Neuronal stem cell (in vitro differentiated cells): ENCODE measurements around the gene ELMO1.
"Not testable (repeated sequence)": the region's sequence is repeated elsewhere in the genome, so short reads cannot be mapped to it uniquely, and the experiment has no call there.

ENCODE experiments used
- DNase-seq: peaks from one replicate; pipeline ENCODE4 v3.0.0-alpha.2; 2013; ENCODE audit warnings: low spot score
- H2AFZ ChIP-seq: one replicate; pipeline ENCODE4 v1.6.1; 2013; ENCODE audit warnings: mild to moderate bottlenecking, low read length, inconsistent platforms
- H2AK5ac ChIP-seq: 2 replicates; pipeline ENCODE4 v1.6.1; 2013; ENCODE audit warnings: low read depth, mild to moderate bottlenecking, inconsistent platforms, low read length, moderate library complexity, mixed read lengths
- H2BK120ac ChIP-seq: 2 replicates; pipeline ENCODE4 v1.6.1; 2013; ENCODE audit warnings: low read depth, mild to moderate bottlenecking, inconsistent platforms, low read length, moderate library complexity, mixed read lengths
- H2BK12ac ChIP-seq: one replicate; pipeline ENCODE4 v1.6.1; 2013; ENCODE audit warnings: low read length, inconsistent platforms
- H2BK15ac ChIP-seq: 2 replicates; pipeline ENCODE4 v1.6.1; 2013; ENCODE audit warnings: mild to moderate bottlenecking, low read length, inconsistent platforms, mixed read lengths
- H2BK5ac ChIP-seq: one replicate; pipeline ENCODE4 v1.6.1; 2013; ENCODE audit warnings: inconsistent platforms, mild to moderate bottlenecking, low read length, moderate library complexity
- H3K14ac ChIP-seq: one replicate; pipeline ENCODE4 v1.6.1; 2013; ENCODE audit warnings: low read length, inconsistent platforms
- H3K18ac ChIP-seq: 2 replicates; pipeline ENCODE4 v1.6.1; 2013; ENCODE audit warnings: low read length, inconsistent platforms
- H3K23ac ChIP-seq: 2 replicates; pipeline ENCODE4 v1.6.1; 2013; ENCODE audit warnings: low read depth, mild to moderate bottlenecking, mixed read lengths, low read length, inconsistent platforms; ENCODE audit not compliant: poor library complexity
- H3K27ac ChIP-seq: replicated peaks from 3 replicates; pipeline ENCODE4 v1.5.1; 2013; ENCODE audit warnings: low read length, inconsistent platforms
- H3K27me3 ChIP-seq, 3 experiments: 2 replicates each; pipeline ENCODE4 v1.6.1; 2013; ENCODE audit warnings: low read length in 3 of 3, mild to moderate bottlenecking in 2 of 3, inconsistent platforms in 1 of 3, low read depth in 1 of 3, mixed read lengths in 1 of 3, moderate library complexity in 1 of 3; ENCODE audit not compliant: control insufficient read depth in 3 of 3, insufficient read depth in 3 of 3
- H3K36me3 ChIP-seq, 2 donors: replicated peaks in 1 of 2; 2 replicates each; pipeline ENCODE4 v1.6.1; 2013; ENCODE audit warnings: low read length in 2 of 2; ENCODE audit not compliant: control insufficient read depth in 2 of 2, insufficient read depth in 2 of 2
- H3K4ac ChIP-seq: 2 replicates; pipeline ENCODE4 v1.6.1; 2013; ENCODE audit warnings: inconsistent platforms, mild to moderate bottlenecking, low read length, moderate library complexity
- H3K4me1 ChIP-seq, 2 donors: 1 replicate in 1 of 2; 2 replicates in 1 of 2; pipeline ENCODE4 v1.6.1; 2013; ENCODE audit warnings: low read length in 2 of 2, low read depth in 1 of 2; ENCODE audit not compliant: control insufficient read depth in 2 of 2, insufficient read depth in 1 of 2
- H3K4me2 ChIP-seq: one replicate; pipeline ENCODE4 v1.6.1; 2013; ENCODE audit warnings: mild to moderate bottlenecking, low read length, inconsistent platforms; ENCODE audit not compliant: insufficient read depth, poor library complexity, severe bottlenecking
- H3K4me3 ChIP-seq, 2 donors: 2 replicates each; pipeline ENCODE4 v1.5.1; 2013; ENCODE audit warnings: low read length in 2 of 2, mild to moderate bottlenecking in 2 of 2, inconsistent platforms in 1 of 2, moderate library complexity in 1 of 2
- H3K79me1 ChIP-seq: one replicate; pipeline ENCODE4 v1.6.1; 2013; ENCODE audit warnings: low read depth, mild to moderate bottlenecking, inconsistent platforms, low read length, moderate library complexity
- H3K9ac ChIP-seq: one replicate; pipeline ENCODE4 v1.6.1; 2013; ENCODE audit warnings: mild to moderate bottlenecking, low read depth, low read length, inconsistent platforms; ENCODE audit not compliant: poor library complexity
- H3K9me3 ChIP-seq, 2 donors: replicated peaks in 1 of 2; 2 replicates each; pipeline versions ENCODE3 to v1.6.1; 2013; ENCODE audit warnings: low read length in 2 of 2, mild to moderate bottlenecking in 2 of 2, inconsistent platforms in 1 of 2, low read depth in 1 of 2, mixed read lengths in 1 of 2, moderate library complexity in 1 of 2; ENCODE audit not compliant: control insufficient read depth in 2 of 2, insufficient read depth in 1 of 2
- H4K8ac ChIP-seq: one replicate; pipeline ENCODE4 v1.6.1; 2013; ENCODE audit warnings: low read depth, mild to moderate bottlenecking, inconsistent platforms, low read length, moderate library complexity
- H4K91ac ChIP-seq: one replicate; pipeline ENCODE4 v1.6.1; 2013; ENCODE audit warnings: low read length, low read depth, mild to moderate bottlenecking, inconsistent platforms; ENCODE audit not compliant: poor library complexity
- WGBS, 2 donors: extraction: QIAGEN DNeasy Blood & Tissue Kit; methylation state at CpG; one replicate each; pipeline ENCODE4 v1.1.7; 2013; ENCODE audit warnings: missing lambda C conversion rate in 2 of 2, mixed read lengths in 1 of 2; ENCODE audit not compliant: insufficient read length in 2 of 2, insufficient replicate concordance in 1 of 2; ENCODE audit errors: extremely low coverage in 2 of 2; 5-methylcytosine and 5-hydroxymethylcytosine counted together

Gene ELMO1

GRCh38 chr7:36979810-36980248 is 468.8 kb downstream of the ELMO1 start:
- Histone ChIP-seq H2AFZ (no peak overlapping the region), H3K23ac (no peak overlapping the region), H3K4ac (no peak overlapping the region), H3K27me3 (no peaks in the 10 kb centered on the region), H3K18ac (no peak overlapping the region), H4K8ac (no peak overlapping the region), H2BK5ac (no peak overlapping the region), H2BK15ac (no peak overlapping the region), H3K4me3 (no peak overlapping the region), H2AK5ac (no peak overlapping the region), H3K14ac (no peak overlapping the region), H3K9me3 (no peaks in the 10 kb centered on the region), H3K36me3 (no peaks in the 10 kb centered on the region), H4K91ac (no peak overlapping the region), H2BK120ac (no peak overlapping the region), H3K79me1 (no peaks in the 10 kb centered on the region), H3K27ac (no peak overlapping the region), H3K4me1 (peaks cover 5 to 13% of the 10 kb centered on the region in 2 donors), H3K9ac (no peak overlapping the region), H3K4me2 (no peak overlapping the region), H2BK12ac (no peak overlapping the region)
- no peak for DNase-seq
- no CpG with 5 or more reads among the region's 3 CpGs for WGBS, 2 donors

DNA sequence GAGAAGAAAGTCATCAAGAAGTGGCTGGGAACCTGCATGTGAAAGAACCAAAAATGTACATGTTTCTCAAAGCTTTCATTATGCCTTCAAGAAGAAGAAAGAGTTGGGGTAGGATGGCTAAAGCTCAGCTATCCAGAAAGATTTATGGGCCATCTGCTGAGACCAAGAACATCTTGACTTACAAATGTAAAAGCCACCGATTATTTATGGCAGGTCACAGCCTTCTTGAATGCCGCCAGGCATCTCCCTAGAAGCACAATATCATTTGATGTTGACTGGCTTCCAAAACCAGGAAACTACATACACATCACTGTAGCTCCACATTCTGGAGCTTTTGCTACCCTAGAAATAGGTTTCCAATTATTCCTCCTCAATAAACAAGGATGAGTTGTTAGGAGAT is 470.2 kb downstream of the ELMO1 start:
- Histone ChIP-seq H3K27me3 (no peaks in the 10 kb centered on the region), H3K14ac (no peak overlapping the region), H4K91ac (no peak overlapping the region), H3K9ac (no peak overlapping the region), H3K23ac (no peak overlapping the region), H3K9me3 (no peaks in the 10 kb centered on the region), H2BK120ac (no peak overlapping the region), H3K18ac (no peak overlapping the region), H3K4me3 (no peak overlapping the region), H3K4me1 (no peaks in the 10 kb centered on the region), H3K36me3 (no peaks in the 10 kb centered on the region), H2BK15ac (no peak overlapping the region), H3K27ac (no peak overlapping the region), H3K4me2 (no peak overlapping the region), H3K4ac (no peak overlapping the region), H3K79me1 (no peaks in the 10 kb centered on the region), H2AFZ (no peak overlapping the region), H2BK12ac (no peak overlapping the region), H4K8ac (no peak overlapping the region), H2AK5ac (no peak overlapping the region), H2BK5ac (no peak overlapping the region)
- WGBS, 2 donors: no CpG with 5 or more reads among the region's 2 CpGs
- DNase-seq: no peak

GRCh38 chr7:36977878-36978277 is 470.8 kb downstream of the ELMO1 start:
- no peak overlapping the region for H3K4ac ChIP-seq

GRCh38 chr7:36973534-36973933 is 475.1 kb downstream of the ELMO1 start:
- H2BK5ac ChIP-seq, H3K9me3 ChIP-seq, DNase-seq, H2AFZ ChIP-seq, H4K8ac ChIP-seq, H3K23ac ChIP-seq, H3K9ac ChIP-seq, H3K4me2 ChIP-seq, H3K4me3 ChIP-seq, H3K27me3 ChIP-seq, H2AK5ac ChIP-seq, H4K91ac ChIP-seq, H3K18ac ChIP-seq, H3K79me1 ChIP-seq, H3K27ac ChIP-seq, H3K4me1 ChIP-seq, H3K36me3 ChIP-seq, H2BK120ac ChIP-seq, H3K4ac ChIP-seq: not testable (repeated sequence)
- peak overlapping the region; percentile 12 for H3K14ac ChIP-seq
- WGBS, 2 donors: no CpG with 5 or more reads among the region's 28 CpGs
- peak overlapping the region; percentile 31 for H2BK15ac ChIP-seq
- peak overlapping the region; percentile 2 for H2BK12ac ChIP-seq

More at GRCh38 chr7:36977878-36978277, 470.8 kb downstream of the ELMO1 start:
- Histone ChIP-seq H3K18ac (no peak overlapping the region), H3K36me3 (no peaks in the 10 kb centered on the region), H2AFZ (no peak overlapping the region), H3K9me3 (peaks cover 0 to 3% of the 10 kb centered on the region in 2 donors), H2BK15ac (no peak overlapping the region), H3K79me1 (no peaks in the 10 kb centered on the region), H3K4me3 (no peak overlapping the region), H3K27me3 (no peaks in the 10 kb centered on the region), H3K27ac (no peak overlapping the region), H2BK12ac (no peak overlapping the region), H3K9ac (no peak overlapping the region), H2BK5ac (no peak overlapping the region), H2BK120ac (no peak overlapping the region), H3K14ac (no peak overlapping the region), H3K23ac (no peak overlapping the region), H3K4me2 (no peak overlapping the region), H4K8ac (no peak overlapping the region), H3K4me1 (no peaks in the 10 kb centered on the region), H2AK5ac (no peak overlapping the region), H4K91ac (no peak overlapping the region)
- DNase-seq: no peak
